Spinal cord (tissue), 10 donors: ENCODE measurements around the gene SLC1A3. TPM values are rescaled to one million over a fixed set of nuclear protein-coding genes. Genes with fewer than 3 reads are reported as not detected.

Experiments used
- DNase-seq, 6 donors: peaks; one replicate each; pipeline versions ENCODE4 v3.0.0 to v3.0.0-alpha.2; 2013 to 2015; ENCODE audit warnings: low spot score in 6 of 6, low read depth in 4 of 6
- H3K27ac ChIP-seq: one replicate; pipeline ENCODE4 v1.5.1; 2013; ENCODE audit warnings: low read depth, low read length, control low read depth
- H3K27me3 ChIP-seq: one replicate; pipeline ENCODE4 v1.6.1; 2013; ENCODE audit warnings: low read length; ENCODE audit not compliant: control insufficient read depth, insufficient read depth
- H3K36me3 ChIP-seq: one replicate; pipeline ENCODE4 v1.6.1; 2013; ENCODE audit warnings: low read length; ENCODE audit not compliant: control insufficient read depth, insufficient read depth
- H3K4me1 ChIP-seq: one replicate; pipeline ENCODE4 v1.6.1; 2013; ENCODE audit warnings: low read length; ENCODE audit not compliant: control insufficient read depth, insufficient read depth
- H3K4me3 ChIP-seq: one replicate; pipeline ENCODE4 v1.5.1; 2013; ENCODE audit warnings: low read depth, low read length, control low read depth
- H3K9me3 ChIP-seq: one replicate; pipeline ENCODE4 v1.6.1; 2013; ENCODE audit warnings: low read length; ENCODE audit not compliant: control insufficient read depth, insufficient read depth
- WGBS: methylation state at CpG from one replicate; pipeline ENCODE4 v1.1.5; 2013; ENCODE audit warnings: missing lambda C conversion rate; ENCODE audit not compliant: insufficient coverage; 5-methylcytosine and 5-hydroxymethylcytosine counted together
- polyA plus RNA-seq, 2 donors: library from polyadenylated mRNA; unstranded; fragments of 120-200 nt; gene quantifications; one replicate each; pipeline ENCODE4 v1.2.1, GENCODE V29; 2013; ENCODE audit not compliant: insufficient read length in 2 of 2
- small RNA-seq: library from RNA; depleted of rRNA; stranded (forward); fragments of <200 nt; gene quantifications from one replicate; pipeline ENCODE3, GENCODE V24; 2014; ENCODE audit warnings: low replicate concordance
- total RNA-seq, 2 donors: library from RNA; depleted of rRNA in 1 of 2; stranded (reverse); fragments of 120-200 nt in 1 of 2; fragments of >200 nt in 1 of 2; gene quantifications; one replicate each; pipeline versions ENCODE4 v1.2.3 to v1.2.4, GENCODE V29; 2013 to 2014
- donor health status: healthy.

The SLC1A3 gene
- total and polyA plus RNA-seq, 4 donors, result 456 to 738 (median 465) TPM

GRCh38 chr5:36730537-36731216, 124.3 kb downstream of the SLC1A3 start:
- Histone ChIP-seq H3K9me3 (no peaks in the 10 kb centered on the region), H3K36me3 (no peaks in the 10 kb centered on the region), H3K4me3 (no peak overlapping the region), H3K4me1 (no peaks in the 10 kb centered on the region), H3K27ac (no peak overlapping the region), H3K27me3 (no peaks in the 10 kb centered on the region)
- DNase-seq, result no peak
- WGBS, result 80% methylated on average over 5 of the region's 6 CpGs

- WGBS, result 60% methylated on average over 1 of the region's 5 CpGs
- H3K27ac ChIP-seq, result no peak overlapping the region
- H3K27me3 ChIP-seq, result no peaks in the 10 kb centered on the region
These were observed 126.8 kb downstream of the SLC1A3 start for GRCh38 chr5:36733183-36733582.

GRCh38 chr5:36734422-36734821, 128.0 kb downstream of the SLC1A3 start:
- Histone ChIP-seq H3K27ac (no peak overlapping the region), H3K4me1 (no peaks in the 10 kb centered on the region), H3K27me3 (no peaks in the 10 kb centered on the region), H3K4me3 (no peak overlapping the region), H3K36me3 (no peaks in the 10 kb centered on the region), H3K9me3 (no peaks in the 10 kb centered on the region)
- WGBS, result 68% methylated on average over 3 of the region's 4 CpGs
- DNase-seq, result peak in 2 of 6 donors; percentile 24 to 52

More at GRCh38 chr5:36733183-36733582, 126.8 kb downstream of the SLC1A3 start:
- no peak for DNase-seq
- Histone ChIP-seq H3K36me3 (no peaks in the 10 kb centered on the region), H3K4me1 (no peaks in the 10 kb centered on the region), H3K9me3 (no peaks in the 10 kb centered on the region), H3K4me3 (no peak overlapping the region)

GRCh38 chr5:36735891-36736290, 129.5 kb downstream of the SLC1A3 start:
- Histone ChIP-seq H3K4me1 (no peaks in the 10 kb centered on the region), H3K36me3 (no peaks in the 10 kb centered on the region), H3K4me3 (no peak overlapping the region), H3K27ac (no peak overlapping the region), H3K27me3 (peaks cover 2% of the 10 kb centered on the region), H3K9me3 (no peaks in the 10 kb centered on the region)
- DNase-seq, result peak in 1 of 6 donors; percentile 84

Small RNA genes within 50 kb of the gene (small RNA-seq; reads per million reads assigned to genes)
- not detected for gene AC010631.1
